SH-SY5Y (cell line): ENCODE results near the gene ELOVL7.

ENCODE experiments used
- GATA2 ChIP-seq: IDR thresholded peaks from 2 replicates; pipeline ENCODE4 v1.6.1; 2011; ENCODE audit warnings: mild to moderate bottlenecking, low read depth, low read length
- GATA3 ChIP-seq: IDR thresholded peaks from 2 replicates; pipeline ENCODE4 v1.6.1; 2011; ENCODE audit warnings: low read depth, mild to moderate bottlenecking, low read length, moderate library complexity

ELOVL7 gene

GRCh38 chr5:60843936-60844905, at the start of gene ELOVL7:
Gene ELOVL7 (minus strand): TSS chr5:60844269. CDS start chr5:60787397, 56,872 bp downstream.
- TF ChIP-seq GATA3 (no peak), GATA2 (no peak)

GRCh38 chr5:60893521-60893920, 49.5 kb upstream of the ELOVL7 start:
- TF ChIP-seq GATA2 = no peak
- no peak for TF ChIP-seq GATA3

- TF ChIP-seq GATA2 (no peak), GATA3 (no peak)
These were observed 47.6 kb upstream of the ELOVL7 start for GRCh38 chr5:60891667-60892066.

- TF ChIP-seq GATA3 (no peak), GATA2 (no peak)
These were observed 44.4 kb upstream of the ELOVL7 start for GRCh38 chr5:60888359-60889061.

GRCh38 chr5:60887746-60888145, 43.7 kb upstream of the ELOVL7 start:
- TF ChIP-seq GATA3 (no peak), GATA2 (no peak)

GRCh38 chr5:60887096-60887495, 43.0 kb upstream of the ELOVL7 start:
- TF ChIP-seq GATA2 (no peak), GATA3 (no peak)

GRCh38 chr5:60886158-60886557, 42.1 kb upstream of the ELOVL7 start:
- TF ChIP-seq GATA3 = no peak
- no peak for TF ChIP-seq GATA2

- TF ChIP-seq GATA3 (no peak), GATA2 (no peak)
These were observed 39.2 kb upstream of the ELOVL7 start for GRCh38 chr5:60883229-60883628.

GRCh38 chr5:60872892-60873291, 28.8 kb upstream of the ELOVL7 start:
- TF ChIP-seq GATA3 = no peak

- no peak for TF ChIP-seq GATA3
- TF ChIP-seq GATA2 = no peak
These were observed 26.8 kb upstream of the ELOVL7 start for GRCh38 chr5:60870857-60871256.

GRCh38 chr5:60856066-60856465, 12.0 kb upstream of the ELOVL7 start:
- no peak for TF ChIP-seq GATA2
- TF ChIP-seq GATA3 = no peak

- no peak for TF ChIP-seq GATA3
- TF ChIP-seq GATA2 = no peak
These were observed 8.9 kb upstream of the ELOVL7 start for GRCh38 chr5:60852940-60853339.

- no peak for TF ChIP-seq GATA2
- no peak for TF ChIP-seq GATA3
These were observed 8.2 kb upstream of the ELOVL7 start for GRCh38 chr5:60852317-60852716.

GRCh38 chr5:60851626-60852025, 7.6 kb upstream of the ELOVL7 start:
- no peak for TF ChIP-seq GATA2
- no peak for TF ChIP-seq GATA3

- TF ChIP-seq GATA2 (no peak), GATA3 (no peak)
These were observed 2.2 kb upstream of the ELOVL7 start for GRCh38 chr5:60846298-60846697.
